D721Med (cell line): ENCODE data around the gene PEMT.

Experiments used
- DNase-seq: peaks from one replicate; pipeline ENCODE4 v3.0.0; 2011; ENCODE audit warnings: low spot score; ENCODE audit not compliant: insufficient read length
- FAIRE-seq: peaks from 2 replicates; lab custom pipeline; 2011; peaks lifted over from hg19 to GRCh38; lab: Jason Lieb, UNC
- CTCF ChIP-seq: IDR thresholded peaks from 2 replicates; pipeline ENCODE4 v1.5.1; 2012; ENCODE audit warnings: mild to moderate bottlenecking, control low read depth; ENCODE audit not compliant: insufficient read depth; ENCODE audit errors: missing control alignments

PEMT gene

GRCh38 chr17:17532991-17533390 lies 58.5 kb downstream of the PEMT start:
- no peak for DNase-seq
- TF ChIP-seq CTCF: no peak
- no peak for FAIRE-seq

- TF ChIP-seq CTCF: no peak
- no peak for FAIRE-seq
- DNase-seq: no peak
Measured at GRCh38 chr17:17531156-17531555, 60.4 kb downstream of the PEMT start.

GRCh38 chr17:17528696-17529652 lies 62.5 kb downstream of the PEMT start:
- TF ChIP-seq CTCF: no peak

GRCh38 chr17:17527956-17528500 lies 63.5 kb downstream of the PEMT start:
- TF ChIP-seq CTCF: no peak
- FAIRE-seq (no peak), DNase-seq (no peak)

More at GRCh38 chr17:17528696-17529652, 62.5 kb downstream of the PEMT start:
- DNase-seq: no peak
- FAIRE-seq: no peak

- TF ChIP-seq CTCF: no peak
- FAIRE-seq (no peak), DNase-seq (no peak)
Measured at GRCh38 chr17:17527534-17527933, 64.0 kb downstream of the PEMT start.

GRCh38 chr17:17526369-17526768 lies 65.1 kb downstream of the PEMT start:
- TF ChIP-seq CTCF: no peak
- FAIRE-seq (no peak), DNase-seq (no peak)

- no peak for TF ChIP-seq CTCF
- DNase-seq: no peak
- no peak for FAIRE-seq
Measured at GRCh38 chr17:17525956-17526355, 65.6 kb downstream of the PEMT start.
